H54 (cell line): ENCODE results near the gene AGFG1.

Source experiments
- DNase-seq: peaks from one replicate; pipeline ENCODE4 v3.0.0; 2011; ENCODE audit warnings: low spot score, mixed read lengths; ENCODE audit not compliant: insufficient read length
- FAIRE-seq: peaks from 3 replicates; lab custom pipeline; 2011; peaks lifted over from hg19 to GRCh38; lab: Jason Lieb, UNC
- POLR2A ChIP-seq: IDR thresholded peaks from 2 replicates; pipeline ENCODE4 v1.6.1; 2011; ENCODE audit warnings: low read depth, mild to moderate bottlenecking, low read length

Gene AGFG1

DNA sequence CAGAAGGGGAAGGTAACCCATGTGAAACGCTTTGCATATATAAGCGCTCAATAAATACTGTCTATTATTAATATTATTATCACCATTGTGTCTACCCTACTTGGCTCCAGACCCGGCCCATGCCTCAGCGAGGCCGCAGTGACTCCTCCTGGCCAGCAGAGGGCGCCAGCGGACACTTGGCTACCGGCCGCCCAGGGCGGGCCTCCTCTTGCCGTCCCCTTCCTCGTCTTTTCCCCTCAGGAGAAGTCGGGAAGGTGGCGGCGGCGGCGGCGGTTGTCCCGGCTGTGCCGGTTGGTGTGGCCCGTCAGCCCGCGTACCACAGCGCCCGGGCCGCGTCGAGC is at the start of gene AGFG1:
Gene AGFG1, plus strand, starts transcription at position 233 of the 341 bp plus-strand sequence. CDS start 266 bp downstream, outside the sequence.
- peak; percentile 64 for TF ChIP-seq POLR2A
- FAIRE-seq (peak; percentile 65), DNase-seq (peak; percentile 80)

GRCh38 chr2:227423656-227424499 is 48.1 kb upstream of the AGFG1 start:
- TF ChIP-seq POLR2A, result no peak
- FAIRE-seq (no peak), DNase-seq (no peak)

DNA sequence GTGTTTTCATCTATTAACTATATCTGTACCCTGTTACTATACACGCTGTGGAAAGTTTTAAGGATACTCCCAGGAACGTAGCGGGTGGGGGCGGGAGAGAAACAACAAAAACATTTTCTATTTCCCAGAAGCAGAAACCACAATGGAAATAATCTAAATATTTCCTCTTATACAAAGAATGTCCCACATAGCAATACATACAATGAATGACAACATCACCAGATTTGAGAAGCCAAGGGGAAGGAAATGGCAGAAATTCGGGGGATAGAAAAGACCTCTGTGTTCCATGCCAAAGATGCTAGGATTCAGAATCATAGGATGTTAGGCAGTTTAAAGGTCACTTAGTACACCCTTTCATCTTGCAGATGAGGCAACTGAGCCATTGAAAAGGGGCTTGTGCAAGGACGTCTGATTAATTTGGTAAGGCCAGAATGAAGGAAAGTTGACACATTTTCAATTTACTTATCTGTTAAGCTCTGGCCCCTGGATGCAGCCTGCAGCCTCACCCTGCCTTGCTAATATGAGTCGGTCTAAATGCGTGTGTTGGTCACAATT is 43.1 kb upstream of the AGFG1 start:
- FAIRE-seq (no peak), DNase-seq (no peak)
- no peak for TF ChIP-seq POLR2A

DNA sequence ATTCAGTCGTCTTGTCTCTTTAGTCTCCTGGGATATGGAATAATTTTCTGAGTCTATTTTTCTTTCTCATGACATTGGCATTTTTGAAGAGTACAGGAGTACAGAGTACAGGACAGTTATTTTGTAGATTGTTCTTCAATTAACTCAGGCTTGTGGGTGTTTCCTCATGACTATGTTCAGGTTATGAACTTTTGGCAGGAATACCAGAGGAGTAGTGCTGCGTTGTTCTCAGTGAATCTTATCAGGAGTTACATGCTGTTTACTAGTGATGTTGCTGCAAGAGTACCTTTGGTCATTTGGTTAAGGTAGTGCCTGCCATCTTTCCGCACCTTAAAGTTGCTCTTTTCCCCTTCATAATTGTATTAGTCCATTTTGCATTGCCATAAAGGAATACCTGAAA is 41.3 kb upstream of the AGFG1 start:
- FAIRE-seq, result no peak
- no peak for TF ChIP-seq POLR2A

DNA sequence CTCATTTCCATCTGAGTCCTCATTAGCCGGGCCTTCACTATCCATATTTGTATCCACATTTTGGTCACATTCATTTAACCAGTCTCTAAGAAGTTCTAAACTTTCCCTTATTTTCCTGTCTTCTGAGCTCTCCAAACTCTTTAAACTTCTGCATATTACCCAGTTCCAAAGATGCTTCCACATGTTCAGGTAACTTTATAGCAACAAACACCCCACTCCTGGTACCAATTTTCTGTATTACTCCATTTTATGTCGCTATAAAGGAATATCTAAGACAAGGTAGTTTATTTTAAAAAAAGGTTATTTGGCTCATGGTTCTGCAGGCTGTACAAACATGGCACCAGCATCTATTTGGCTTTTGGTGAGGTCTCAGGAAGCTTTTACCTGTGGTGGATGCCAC is 38.8 kb upstream of the AGFG1 start:
- DNase-seq (no peak), FAIRE-seq (no peak)
- TF ChIP-seq POLR2A, result no peak

More for the DNA sequence above, 41.3 kb upstream of the AGFG1 start:
- no peak for DNase-seq

GRCh38 chr2:227436436-227437174 is 35.4 kb upstream of the AGFG1 start:
- FAIRE-seq (no peak), DNase-seq (no peak)
- TF ChIP-seq POLR2A, result no peak

- DNase-seq (no peak), FAIRE-seq (no peak)
- TF ChIP-seq POLR2A, result no peak
Measured at GRCh38 chr2:227439214-227439613, 32.7 kb upstream of the AGFG1 start.

DNA sequence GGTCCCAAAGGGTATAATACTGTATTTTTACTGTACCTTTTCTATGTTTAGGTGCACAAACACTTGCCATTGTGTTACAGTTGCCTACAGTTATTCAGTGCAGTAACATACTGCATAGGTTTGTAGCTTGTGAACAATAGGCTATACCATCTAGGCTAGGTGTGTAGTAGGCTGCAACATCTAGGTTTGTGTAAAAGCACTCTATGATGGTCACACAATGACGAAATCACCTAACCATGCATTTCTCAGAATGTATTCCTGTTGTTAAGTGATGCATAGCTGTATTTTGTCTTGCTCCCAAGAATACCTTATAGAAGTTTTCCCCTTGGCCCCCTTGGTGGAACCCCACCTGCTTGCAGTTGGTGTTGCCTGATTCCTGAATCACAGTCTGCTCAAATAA is 29.3 kb upstream of the AGFG1 start:
- DNase-seq (no peak), FAIRE-seq (no peak)
- no peak for TF ChIP-seq POLR2A

GRCh38 chr2:227443889-227444568 is 27.9 kb upstream of the AGFG1 start:
- no peak for TF ChIP-seq POLR2A
- DNase-seq (no peak), FAIRE-seq (no peak)

DNA sequence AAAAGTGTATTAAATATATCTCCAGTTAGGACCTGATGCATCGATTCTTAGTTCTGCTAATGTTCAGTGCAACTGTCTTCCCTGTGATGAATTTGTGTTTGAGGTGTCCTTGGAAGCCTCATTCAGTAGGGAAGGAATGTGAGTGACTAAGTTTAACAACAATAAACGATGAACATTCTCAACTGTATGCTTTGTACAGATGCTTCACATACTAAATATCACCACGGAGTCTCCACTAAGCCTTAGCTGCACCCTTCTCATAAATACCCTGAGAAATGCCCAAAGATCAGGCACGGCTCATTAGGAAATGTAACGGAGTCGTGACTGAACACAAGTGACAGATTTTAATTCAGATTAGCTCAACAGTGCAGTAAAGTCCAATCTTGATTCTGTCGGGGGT is 24.4 kb upstream of the AGFG1 start:
- peak; percentile 31 for DNase-seq
- TF ChIP-seq POLR2A, result no peak
- peak; percentile 92 for FAIRE-seq

GRCh38 chr2:227450311-227450841 is 21.6 kb upstream of the AGFG1 start:
- DNase-seq (no peak), FAIRE-seq (no peak)
- TF ChIP-seq POLR2A, result no peak

GRCh38 chr2:227450926-227451654 is 20.9 kb upstream of the AGFG1 start:
- no peak for FAIRE-seq
- no peak for TF ChIP-seq POLR2A
- no peak for DNase-seq

- no peak for FAIRE-seq
- no peak for TF ChIP-seq POLR2A
- DNase-seq, result no peak
Measured at GRCh38 chr2:227451655-227451992, 20.3 kb upstream of the AGFG1 start.
